NCI-H748 treated with DMSO at 0.1 percent for 48 hours (cell line): ENCODE data around the gene NAPEPLD.
"Not testable (repeated sequence)": the region's sequence is repeated elsewhere in the genome, so short reads cannot be mapped to it uniquely, and the experiment has no call there.

Experiments used
- DNase-seq: peaks from one replicate; lab custom pipeline; 2025; lab: John Stamatoyannopoulos, UW

NAPEPLD gene

DNA sequence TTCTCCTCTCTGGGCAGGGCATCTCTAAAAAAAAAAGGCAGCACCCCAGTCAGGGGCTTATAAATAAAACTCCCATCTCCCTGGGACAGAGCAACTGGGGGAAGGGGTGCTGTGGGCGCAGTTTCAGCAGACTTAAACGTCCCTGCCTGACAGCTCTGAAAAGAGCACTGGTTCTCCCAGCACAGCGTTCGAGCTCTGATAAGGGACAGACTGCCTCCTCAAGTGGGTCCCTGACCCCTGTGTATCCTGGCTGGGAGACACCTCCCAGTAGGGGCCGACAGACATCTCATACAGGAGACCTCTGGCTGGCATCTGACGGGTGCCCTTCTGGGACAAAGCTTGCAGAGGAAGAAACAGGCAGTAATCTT lies 42.2 kb downstream of the NAPEPLD start:
- DNase-seq = not testable (repeated sequence)

DNA sequence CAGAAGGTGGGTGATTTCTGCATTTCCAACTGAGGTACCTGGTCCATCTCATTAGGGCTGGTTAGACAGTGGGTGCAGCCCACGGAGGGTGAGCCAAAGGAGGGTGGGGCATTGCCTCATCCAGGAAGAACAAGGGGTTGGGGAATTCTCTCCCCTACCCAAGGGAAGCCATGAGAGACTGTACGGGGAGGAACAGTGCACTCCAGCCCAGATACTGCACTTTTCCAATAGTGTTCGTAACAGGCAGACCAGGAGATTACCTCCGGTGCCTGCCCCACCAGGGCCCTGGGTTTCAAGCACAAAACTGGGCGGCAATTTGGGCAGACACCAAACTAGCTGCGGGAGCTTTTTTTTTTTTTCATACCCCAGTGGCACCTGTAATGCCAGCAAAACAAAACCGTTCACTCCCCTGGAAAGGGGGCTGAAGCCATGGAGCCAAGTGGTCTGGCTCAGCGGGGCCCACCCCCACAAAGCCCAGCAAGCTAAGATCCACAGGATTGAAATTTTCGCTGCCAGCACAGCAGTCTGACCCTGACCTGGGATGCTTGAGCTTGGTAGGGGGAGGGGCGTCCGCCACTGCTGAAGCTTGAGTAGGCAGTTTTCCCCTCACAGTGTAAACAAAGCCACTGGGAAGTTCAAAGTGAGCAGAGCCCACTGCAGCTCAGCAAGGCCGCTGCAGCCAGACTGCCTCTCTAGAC lies 42.7 kb downstream of the NAPEPLD start:
- no peak for DNase-seq

DNA sequence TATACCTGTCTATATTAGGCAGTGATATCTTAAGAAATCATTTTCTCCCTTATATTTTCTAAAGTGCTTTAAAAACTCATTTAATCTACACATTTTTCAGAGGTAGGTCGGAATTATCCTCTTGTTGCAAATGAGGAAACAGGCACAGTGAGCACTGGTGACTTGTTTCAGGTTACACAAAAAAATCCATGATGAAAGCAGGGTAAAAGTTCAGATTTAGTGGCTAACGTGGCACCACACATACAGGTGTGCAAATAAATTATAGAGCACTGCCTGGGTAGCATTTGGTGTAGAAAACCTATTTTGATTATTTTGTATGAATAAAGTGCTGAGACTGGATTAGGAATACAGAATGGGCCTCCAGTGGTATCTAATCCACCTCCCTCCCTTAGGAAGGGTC lies 47.4 kb downstream of the NAPEPLD start:
- DNase-seq = no peak

DNA sequence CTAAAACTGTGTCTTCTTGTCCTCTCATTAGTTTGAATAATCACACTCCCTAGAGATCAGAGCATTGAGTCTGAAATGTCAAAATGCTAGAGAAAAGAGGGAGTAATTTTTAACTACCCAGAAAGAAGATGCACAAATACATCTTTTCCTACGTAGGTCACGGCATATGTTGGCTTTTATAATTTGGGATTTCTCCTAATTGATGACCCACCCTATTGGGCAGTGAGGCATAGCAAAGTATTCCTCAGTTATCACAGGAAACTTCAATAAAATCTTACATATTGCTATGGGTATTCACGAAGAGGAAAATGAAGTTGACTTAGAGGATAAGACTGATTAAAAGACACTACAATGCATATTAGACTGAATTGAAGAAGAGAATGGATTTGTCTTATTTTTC lies 48.6 kb downstream of the NAPEPLD start:
- no peak for DNase-seq

DNA sequence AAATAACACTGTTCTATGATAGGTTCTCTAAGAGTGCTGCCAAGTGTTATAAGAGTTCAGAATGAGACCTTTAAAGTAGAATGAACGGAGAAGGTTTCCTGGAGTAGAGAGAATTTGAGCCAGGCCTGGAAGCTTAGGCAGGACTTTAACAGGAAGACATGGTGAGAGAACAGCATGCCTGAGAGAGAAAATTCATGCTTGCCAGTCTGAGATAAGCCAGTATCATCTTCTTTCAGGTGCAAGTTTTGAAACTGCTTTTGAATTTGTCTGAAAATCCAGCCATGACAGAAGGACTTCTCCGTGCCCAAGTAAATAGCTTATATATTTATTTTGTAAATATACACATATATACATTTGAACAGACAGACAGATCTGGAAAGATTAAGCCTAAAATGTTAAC lies 51.9 kb downstream of the NAPEPLD start:
- no peak for DNase-seq

DNA sequence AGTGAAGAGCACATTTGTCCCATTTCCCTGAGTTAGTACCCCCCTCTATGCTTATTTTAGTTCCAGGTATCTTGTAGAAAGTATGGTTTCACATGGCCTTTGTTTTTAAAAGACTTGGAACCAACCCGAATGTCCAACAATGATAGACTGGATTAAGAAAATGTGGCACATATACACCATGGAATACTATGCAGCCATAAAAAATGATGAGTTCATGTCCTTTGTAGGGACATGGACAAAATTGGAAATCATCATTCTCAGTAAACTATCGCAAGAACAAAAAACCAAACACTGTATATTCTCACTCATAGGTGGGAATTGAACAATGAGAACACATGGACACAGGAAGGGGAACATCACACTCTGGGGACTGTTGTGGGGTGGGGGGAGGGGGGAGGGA lies 53.3 kb downstream of the NAPEPLD start:
- DNase-seq = not testable (repeated sequence)

DNA sequence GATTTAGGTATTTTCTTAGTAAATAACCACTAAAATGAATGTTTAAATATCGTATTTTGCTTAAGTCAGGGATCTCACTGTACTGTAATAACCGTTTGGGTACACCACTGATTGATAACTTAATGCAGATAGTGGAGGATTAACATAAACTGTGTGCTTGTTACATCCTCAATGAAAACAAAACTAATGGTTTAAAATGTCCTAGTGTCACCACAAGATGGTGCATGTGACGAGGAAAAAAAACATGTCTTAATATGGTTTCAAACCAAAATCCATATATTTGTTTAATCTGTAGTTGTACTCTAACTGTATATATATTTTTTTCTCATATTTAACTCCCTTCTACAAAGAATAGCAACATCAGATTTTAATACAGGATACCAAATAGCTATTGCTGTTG lies 54.8 kb downstream of the NAPEPLD start:
- no peak for DNase-seq

DNA sequence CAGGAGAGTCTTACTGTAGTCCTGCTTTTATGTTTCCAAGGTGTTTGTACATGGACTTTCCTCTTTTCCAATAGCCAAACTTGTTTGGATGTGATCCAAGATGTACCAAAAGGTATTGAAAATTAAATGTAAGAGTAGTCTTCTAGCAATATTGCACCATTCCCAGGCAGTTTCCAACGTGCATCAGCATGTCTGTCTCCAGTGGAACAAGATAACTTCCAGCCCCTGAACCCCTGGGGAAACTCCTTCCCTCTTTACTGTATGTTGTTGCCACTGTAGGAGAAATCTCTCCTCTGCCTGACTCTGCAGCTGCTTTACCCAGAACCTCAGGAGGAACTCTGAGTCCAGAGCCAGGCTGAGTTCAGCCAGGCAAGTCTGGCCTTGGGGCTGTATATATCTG lies 55.5 kb downstream of the NAPEPLD start:
- DNase-seq = no peak

DNA sequence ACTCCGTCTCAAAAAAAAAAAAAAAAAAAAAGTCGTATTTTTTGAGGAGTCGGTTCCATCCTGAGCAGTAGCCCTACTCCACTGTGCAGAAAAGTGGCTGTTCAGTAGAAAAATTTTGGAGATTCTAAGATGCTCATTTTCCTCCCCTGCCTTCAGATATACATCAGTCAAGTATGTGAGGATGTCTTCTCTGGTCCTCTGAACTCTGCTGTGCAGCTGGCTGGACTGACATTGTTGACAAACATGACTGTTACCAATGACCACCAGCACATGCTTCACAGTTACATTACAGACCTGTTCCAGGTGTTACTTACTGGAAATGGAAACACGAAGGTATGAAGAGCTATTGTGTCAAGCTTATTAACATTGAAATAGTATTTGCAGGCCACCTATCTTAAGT lies 56.6 kb downstream of the NAPEPLD start:
- not testable (repeated sequence) for DNase-seq

DNA sequence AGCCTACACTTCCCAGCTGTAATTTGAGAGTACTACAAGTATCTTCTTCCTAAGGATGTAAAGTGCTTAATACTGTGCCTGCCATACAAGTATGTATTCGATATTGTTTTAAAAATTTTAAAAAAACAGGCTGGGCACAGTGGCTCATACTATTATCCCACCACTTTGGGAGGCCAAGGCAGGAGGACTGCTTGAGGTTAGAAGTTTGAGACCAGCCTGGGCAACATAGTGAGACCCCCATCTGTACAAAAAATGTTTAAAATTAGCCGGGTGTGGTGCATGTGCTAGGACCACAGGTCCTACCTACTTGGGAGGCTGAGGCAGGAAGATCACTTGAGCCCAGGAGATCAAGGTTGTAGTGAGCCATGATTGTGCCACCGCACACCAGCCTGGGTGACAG lies 65.7 kb downstream of the NAPEPLD start:
- DNase-seq = no peak

DNA sequence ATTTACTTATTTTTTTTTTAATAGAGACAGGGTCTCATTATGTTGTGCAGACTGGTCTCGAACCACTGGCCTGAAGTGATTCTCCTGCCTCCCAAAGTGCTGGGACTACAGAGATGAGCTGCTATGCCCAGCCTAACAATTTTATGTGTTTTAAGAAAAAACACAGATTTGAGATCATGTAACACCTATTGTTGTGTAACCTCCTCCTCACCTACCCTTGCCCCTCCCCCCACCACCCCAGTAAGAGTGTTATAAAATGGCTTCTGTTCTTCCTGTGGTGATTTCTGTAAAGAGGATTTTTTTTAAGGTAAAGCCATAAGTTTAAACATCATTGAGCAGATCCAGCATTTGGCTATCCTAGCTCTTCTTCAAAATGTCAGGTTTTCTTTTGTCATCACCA lies 66.4 kb downstream of the NAPEPLD start:
- no peak for DNase-seq

DNA sequence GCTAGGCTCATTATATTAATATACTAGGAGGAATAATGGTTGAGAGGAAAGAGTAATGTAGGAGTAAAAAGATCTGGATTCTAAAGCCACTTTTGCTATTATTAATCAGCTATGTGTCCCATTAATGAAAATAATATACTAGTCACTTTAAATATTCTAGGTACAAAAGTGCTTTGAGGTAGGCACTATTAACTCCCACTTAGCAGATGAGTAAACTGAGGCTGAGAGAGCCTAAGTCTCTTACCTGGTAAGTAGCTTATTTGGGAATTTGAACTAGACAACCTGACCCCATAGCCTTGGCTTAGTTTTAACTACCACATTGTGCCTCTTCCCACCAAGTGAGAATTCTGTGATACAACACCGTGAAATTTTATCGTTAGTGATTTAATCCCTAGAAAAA lies 68.0 kb downstream of the NAPEPLD start:
- no peak for DNase-seq

DNA sequence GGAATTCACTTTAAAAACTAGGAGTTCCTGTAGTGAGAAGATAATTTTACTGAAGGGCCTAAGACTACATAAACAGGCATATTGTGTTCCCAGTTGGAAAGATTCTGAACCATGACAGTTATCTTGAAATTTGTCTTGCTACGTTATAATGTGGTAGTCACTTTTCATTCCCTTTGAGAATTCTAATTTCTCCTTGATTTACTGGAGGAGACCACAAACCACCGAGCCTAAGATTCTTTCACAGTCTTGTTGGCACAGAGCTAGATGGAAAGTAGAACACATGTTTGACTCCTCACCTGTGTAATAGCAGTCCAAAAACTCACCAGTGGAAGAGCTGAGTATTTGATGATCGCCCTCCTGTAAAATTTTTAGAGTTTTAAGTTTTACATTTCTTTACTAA lies 69.1 kb downstream of the NAPEPLD start:
- DNase-seq = no peak

DNA sequence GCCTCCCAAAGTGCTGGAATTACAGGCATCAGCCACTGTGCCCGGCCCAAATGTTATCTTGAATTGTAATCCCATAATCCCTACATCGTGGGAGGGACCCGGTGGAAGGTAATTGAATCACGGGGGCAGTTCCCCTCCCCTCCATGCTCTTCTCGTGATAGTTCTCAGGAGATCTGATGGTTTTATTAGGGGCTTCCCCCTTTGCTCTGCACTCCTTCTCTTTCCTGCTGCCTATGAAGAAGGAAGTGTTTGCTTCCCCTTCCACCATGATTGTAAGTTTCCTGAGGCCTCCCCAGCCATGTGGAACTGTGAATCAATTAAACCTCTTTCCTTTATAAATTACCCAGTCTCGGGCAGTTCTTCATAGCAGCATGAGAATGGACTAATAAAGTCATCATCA lies 70.7 kb downstream of the NAPEPLD start:
- not testable (repeated sequence) for DNase-seq

DNA sequence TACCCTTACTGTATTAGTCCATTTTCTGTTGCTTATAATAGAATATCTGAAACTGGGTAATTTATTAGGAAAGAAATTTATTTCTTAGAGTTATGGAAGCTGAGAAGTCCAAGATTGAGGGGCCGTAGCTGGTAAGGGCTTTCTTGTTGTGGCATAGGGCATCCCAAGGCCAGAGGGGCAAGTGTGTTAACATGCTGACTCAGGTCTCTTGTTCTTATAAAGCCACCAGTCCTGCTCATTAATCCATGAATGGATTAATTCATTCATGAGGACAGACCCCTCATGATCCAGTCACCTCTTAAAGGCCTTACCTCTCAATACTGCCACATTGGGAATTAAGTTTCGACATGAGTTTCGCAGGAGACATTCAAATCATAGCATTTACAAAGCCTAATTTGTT lies 71.6 kb downstream of the NAPEPLD start:
- DNase-seq = no peak

DNA sequence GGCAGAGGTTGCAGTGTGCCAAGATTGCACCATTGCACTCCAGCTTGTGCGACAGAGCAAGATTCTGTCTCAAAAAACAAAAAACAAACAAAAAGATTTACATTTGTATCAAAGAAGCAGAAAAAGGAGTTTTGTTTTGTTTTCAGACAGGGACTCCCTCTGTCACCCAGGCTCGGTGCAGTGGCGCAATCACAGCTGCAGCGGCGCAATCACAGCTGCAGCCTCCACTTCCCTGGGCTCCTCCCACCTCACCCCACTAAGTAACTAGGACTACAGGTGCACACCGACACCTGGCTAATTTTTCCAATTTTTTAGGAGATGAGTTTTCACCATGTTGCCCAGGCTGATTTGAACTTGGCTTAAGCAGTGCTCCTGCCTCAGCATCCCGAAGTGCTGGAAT lies 72.1 kb downstream of the NAPEPLD start:
- DNase-seq = no peak

DNA sequence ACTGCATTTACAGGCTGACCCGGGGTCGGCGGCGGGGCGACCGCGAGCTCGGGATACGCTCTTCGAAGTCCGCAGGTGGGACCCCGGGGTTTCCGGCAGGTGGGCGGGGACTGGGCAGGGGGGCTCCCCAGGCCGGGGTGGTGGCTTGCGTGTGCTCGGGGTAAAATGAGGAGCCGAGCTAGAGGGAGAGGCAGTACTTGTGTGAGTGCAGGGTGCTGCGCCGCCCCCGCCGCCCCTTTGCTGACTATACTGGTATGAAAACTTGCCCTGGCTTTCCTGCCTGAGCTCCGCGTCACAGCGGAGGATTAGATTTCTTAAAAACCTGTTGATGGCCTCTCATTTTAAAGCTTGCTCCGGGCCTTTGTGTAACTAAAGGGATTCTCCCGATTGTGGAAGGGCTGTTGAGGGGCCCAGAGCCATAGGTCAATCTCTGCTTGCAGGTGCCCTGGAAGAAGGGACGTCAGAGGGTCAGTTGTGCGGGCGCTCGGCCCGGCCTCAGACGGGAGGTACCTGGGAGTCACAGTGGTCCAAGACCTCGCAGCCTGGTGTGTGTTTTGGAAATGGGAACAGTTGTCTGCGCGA lies 73.5 kb downstream of the NAPEPLD start:
- DNase-seq = peak; percentile 55

DNA sequence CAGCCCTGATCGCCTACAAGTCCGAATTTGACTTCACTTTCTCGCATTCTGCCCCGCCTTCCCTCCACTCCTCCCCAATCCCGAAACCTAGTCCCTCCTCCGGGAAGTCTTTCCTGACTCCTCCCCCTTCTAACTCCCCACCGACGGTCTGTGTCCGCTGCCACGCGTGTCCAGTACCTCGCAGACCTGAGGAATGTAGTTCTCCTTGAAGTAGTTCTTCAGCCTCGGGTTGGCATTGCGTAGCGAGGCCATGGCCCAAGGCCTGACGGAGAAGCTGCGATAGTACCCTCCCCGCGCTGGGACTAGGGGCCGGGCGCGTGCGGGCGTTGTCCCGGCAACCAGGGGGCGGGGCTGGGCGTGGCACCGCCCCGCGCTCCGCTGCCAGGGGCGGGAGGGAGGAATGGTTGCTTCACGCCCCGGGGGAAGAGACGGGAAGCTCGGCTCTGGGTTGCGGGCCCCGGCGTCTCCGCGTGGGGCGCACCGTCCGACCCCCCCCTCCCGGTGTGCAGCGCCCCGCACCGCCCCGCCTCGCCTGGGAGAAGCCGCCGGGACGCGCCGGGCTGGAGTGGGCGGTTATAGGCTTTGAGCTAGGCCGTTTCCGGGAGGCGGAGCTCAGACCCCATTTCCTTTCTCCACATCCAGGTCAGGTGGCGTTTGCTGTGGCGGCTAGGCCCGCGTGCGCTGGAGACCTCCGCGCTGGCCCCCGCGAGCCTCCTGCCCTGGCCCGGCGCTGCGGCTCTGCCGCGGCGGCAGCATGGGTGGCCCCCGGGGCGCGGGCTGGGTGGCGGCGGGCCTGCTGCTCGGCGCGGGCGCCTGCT lies 74.2 kb downstream of the NAPEPLD start, which contains the start of the genes ARMC10 and FBXL13:
Gene ARMC10 (plus strand): TSS at position 622 of the 818 bp plus-strand sequence. CDS start 133 bp downstream, at position 755.
Gene FBXL13 (minus strand): TSS at position 278 of the 818 bp plus-strand sequence.
- DNase-seq = peak; percentile 88

DNA sequence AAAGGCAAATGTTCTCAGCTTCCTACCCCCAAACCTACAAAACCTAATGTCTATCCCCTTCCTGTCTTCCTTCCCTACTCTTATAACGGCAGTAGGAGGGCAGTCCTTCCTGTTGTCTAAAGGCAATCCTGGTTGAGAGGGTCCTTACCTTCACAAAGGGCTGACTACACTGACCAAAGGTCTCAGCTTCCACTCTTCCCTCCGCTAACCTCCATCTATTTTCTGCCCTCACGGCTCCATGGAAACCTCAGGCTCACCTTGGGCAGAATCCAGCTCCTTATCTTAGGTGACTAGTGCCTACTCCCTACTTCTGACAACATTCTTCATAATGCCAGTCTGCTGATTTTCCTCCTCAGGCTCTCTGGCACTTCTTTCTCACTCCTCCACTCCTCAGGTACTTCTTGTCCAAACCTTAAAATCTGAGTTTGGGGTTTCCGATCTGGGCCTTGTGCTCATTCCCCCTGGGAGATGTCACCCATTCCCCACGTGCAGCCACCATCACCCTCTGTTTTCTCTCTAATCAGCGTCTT lies 74.8 kb downstream of the NAPEPLD start:
- DNase-seq = no peak

DNA sequence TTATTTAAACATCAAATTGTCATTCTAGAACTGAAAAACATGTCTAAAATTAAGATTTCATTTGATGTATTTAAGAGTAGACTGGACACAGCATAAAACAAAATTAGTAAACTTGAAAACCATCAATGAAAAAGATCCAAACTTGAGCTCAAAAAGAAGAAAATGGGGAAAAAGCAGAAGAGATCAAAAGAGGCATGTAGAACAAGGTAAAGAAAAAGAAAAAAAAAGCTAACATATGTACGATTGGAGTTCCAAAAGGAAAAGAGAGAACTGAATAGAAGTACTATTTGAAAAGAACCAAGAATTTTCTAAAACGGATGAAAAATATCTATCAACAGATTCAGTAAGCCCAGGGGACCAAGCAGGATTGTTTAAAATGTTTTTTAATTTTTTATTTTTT lies 77.9 kb downstream of the NAPEPLD start:
- DNase-seq = no peak

DNA sequence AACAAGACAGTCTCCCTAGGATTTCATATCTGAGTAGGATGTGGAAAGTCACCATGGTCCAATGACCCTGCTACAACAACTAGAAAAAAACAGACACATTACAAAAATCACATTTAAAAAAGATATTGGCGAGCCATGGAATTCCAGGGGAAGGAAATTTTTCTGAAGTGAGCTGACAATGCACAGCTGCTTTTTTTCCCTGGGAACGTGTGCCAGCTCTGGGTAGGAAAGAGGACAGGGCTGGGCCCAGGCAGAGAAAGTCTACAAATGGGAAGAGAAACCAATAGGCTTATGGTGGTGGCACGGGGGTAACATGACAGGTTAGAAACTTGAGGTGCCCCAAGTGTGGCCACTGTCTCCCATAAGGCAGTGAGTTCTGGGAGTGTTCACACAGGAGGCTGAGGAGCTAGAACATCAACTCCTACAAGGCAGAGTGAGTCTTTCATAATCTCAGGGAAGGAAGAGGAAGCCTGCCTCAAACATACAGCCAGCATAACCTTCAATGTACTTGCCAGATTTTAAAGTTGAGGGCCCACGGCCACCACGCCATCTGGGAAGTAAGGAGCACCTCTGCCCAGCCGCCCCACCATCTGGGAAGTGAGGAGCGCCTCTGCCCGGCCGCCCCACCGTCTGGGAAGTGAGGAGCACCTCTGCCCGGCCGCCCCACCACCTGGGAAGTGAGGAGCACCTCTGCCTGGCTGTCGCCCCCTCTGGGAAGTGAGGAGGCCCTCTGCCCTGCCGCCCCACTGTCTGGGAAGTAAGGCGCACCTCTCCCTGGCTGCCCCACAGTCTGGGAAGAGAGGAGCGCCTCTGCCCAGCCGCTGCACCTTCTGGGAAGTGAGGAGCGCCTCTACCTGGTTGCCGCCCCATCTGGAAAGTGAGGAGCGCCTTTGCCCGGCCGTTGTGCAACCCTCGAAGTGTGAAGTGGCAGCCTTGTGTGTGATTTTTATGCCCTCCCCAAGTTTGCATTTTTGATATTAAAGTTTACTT lies 80.2 kb downstream of the NAPEPLD start:
- DNase-seq = no peak

DNA sequence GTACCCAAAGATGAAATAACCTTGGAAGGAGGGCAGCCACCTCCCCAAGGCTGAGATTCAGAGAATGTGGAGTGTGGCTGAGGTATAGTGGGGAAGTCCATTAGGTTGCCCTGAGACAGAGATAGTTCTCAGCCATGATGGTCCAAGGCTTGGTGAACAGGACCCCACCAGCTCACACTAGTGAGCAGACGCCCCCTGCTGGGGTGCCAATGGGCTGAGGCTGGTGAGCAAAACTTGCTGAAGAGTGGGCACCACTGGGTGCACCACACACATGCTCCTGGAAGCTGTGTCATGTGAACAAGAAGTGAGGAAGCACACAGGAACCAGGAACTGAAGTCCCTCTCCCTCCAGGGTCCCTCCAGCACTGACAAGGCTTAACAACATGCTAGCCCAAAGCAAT lies 83.2 kb downstream of the NAPEPLD start:
- no peak for DNase-seq
